Smooth muscle cell (in vitro differentiated cells): Measurements from ENCODE around the gene CDK17. TPM values are rescaled to one million over a fixed set of nuclear protein-coding genes. Genes with fewer than 3 reads are reported as not detected.

Source experiments
- DNase-seq: peaks from one replicate; lab custom pipeline; 2025; ENCODE audit not compliant: unreplicated experiment; lab: John Stamatoyannopoulos, UW
- H2AFZ ChIP-seq: fragments of 200-600 bp; sonication (generic); 2 replicates; pipeline ENCODE4 v1.6.0; 2016; ENCODE audit warnings: antibody characterized with exemption, low read depth, mild to moderate bottlenecking
- H3F3A ChIP-seq: fragments of 200-600 bp; sonication (generic); 2 replicates; pipeline ENCODE4 v1.6.0; 2017; ENCODE audit warnings: antibody characterized with exemption, low read depth
- H3K27ac ChIP-seq: fragments of 200-600 bp; sonication (generic); 2 replicates; pipeline ENCODE4 v1.5.1; 2016; ENCODE audit warnings: low read depth, mild to moderate bottlenecking
- H3K27me3 ChIP-seq: fragments of 200-600 bp; sonication (generic); 2 replicates; pipeline ENCODE4 v1.6.1; 2016; ENCODE audit warnings: low read depth, mild to moderate bottlenecking
- H3K36me3 ChIP-seq: fragments of 200-600 bp; sonication (generic); 2 replicates; pipeline ENCODE4 v1.5.1; 2016; ENCODE audit warnings: low read depth
- H3K4me1 ChIP-seq: fragments of 200-600 bp; sonication (generic); 2 replicates; pipeline ENCODE4 v1.5.1; 2016; ENCODE audit warnings: low read depth
- H3K4me2 ChIP-seq: fragments of 200-600 bp; sonication (generic); 2 replicates; pipeline ENCODE4 v1.6.0; 2016; ENCODE audit warnings: mild to moderate bottlenecking
- H3K4me3 ChIP-seq: fragments of 200-600 bp; sonication (generic); 2 replicates; pipeline ENCODE4 v1.5.1; 2016; ENCODE audit warnings: mild to moderate bottlenecking
- H3K79me2 ChIP-seq: fragments of 200-600 bp; sonication (generic); 2 replicates; pipeline ENCODE4 v1.6.0; 2016; ENCODE audit warnings: low read depth, mild to moderate bottlenecking
- H3K9ac ChIP-seq: fragments of 200-600 bp; sonication (generic); 2 replicates; pipeline ENCODE4 v1.6.0; 2016; ENCODE audit warnings: low read depth
- H3K9me3 ChIP-seq: fragments of 200-600 bp; sonication (generic); replicated peaks from 2 replicates; pipeline ENCODE4 v1.5.1; 2016; ENCODE audit warnings: low read depth
- H4K20me1 ChIP-seq: fragments of 200-600 bp; sonication (generic); 2 replicates; pipeline ENCODE4 v1.6.0; 2016; ENCODE audit warnings: low read depth
- WGBS: methylation state at CpG from one replicate; pipeline ENCODE4 v1.1.7; 2016; ENCODE audit warnings: low lambda C conversion rate; 5-methylcytosine and 5-hydroxymethylcytosine counted together
- polyA plus RNA-seq: library from polyadenylated mRNA; unstranded; fragments of >200 nt; fragmentation: Nextera tagmentation; extraction: Ambion mirVana; gene quantifications from 2 replicates; pipeline ENCODE4 v1.2.1, GENCODE V29; 2016
- total RNA-seq: library from RNA; depleted of rRNA; stranded (reverse); fragments of >200 nt; gene quantifications from 2 replicates; pipeline ENCODE4 v1.2.3, GENCODE V29; 2014
- TF ChIP-seq, protein P1 (sequence below): fragments of 200-600 bp; sonication (generic); IDR thresholded peaks from 2 replicates; pipeline ENCODE4 v1.5.1; 2017; ENCODE audit warnings: borderline replicate concordance, mild to moderate bottlenecking, antibody characterized with exemption; ENCODE audit not compliant: insufficient read depth, poor library complexity, severe bottlenecking

Gene CDK17
- total and polyA plus RNA-seq, 2 experiments from 2014 or later, result 16.0 to 49.8 TPM

DNA sequence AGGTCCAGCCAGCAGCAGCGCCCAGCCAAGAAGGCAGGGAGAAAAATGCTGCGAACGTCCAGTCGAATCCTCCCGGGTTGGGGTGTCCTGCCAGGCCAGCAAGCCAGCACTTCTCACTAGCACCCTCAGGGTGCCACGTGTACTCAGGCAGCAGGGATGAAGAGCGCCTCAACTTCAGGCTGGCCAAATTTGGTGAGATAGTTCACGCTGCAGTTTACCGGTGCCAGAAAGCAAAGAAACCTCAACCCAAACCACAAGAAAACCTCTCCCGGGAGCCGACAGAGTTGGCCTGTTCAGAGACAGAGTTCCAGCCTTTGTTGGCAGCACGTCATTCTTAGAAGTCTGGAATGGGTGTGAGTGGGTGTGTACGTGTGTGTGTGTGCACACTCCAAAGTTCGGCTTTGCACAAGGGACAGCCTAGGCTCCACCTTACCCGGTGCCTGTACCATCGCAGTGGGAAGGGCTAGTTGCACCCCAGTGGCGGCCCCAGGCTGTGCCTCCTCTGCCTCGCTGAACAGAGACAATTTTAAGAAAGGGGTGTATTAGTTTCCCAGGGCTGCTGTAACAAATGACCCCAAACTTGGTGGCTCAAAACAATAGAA is 163.9 kb downstream of the CDK17 start:
- 78% methylated on average over 18 of the region's 18 CpGs for WGBS
- no peak overlapping the region for H3K9ac ChIP-seq

DNA sequence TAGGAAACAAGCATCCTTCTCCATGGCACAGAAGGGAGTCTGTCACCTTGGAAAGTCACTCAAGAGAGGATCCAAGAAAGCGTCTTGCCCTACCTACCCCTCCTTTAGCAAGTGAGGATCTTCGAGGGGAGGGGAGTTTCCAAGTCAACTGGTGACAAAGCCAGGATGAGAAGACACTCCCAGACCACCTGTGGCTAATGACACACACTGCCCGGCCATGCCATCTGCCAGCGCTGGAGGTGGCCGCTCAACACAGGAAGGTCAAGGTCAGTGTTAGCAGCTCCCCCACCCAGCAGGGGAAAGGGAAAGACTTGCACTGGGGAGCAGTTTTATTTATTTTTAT is 164.8 kb downstream of the CDK17 start:
- H2AFZ ChIP-seq, result no peak overlapping the region
- H3K9ac ChIP-seq, result no peak overlapping the region
- H3K27ac ChIP-seq, result no peak overlapping the region
- H3K27me3 ChIP-seq, result no peaks in the 10 kb centered on the region
- no peak for DNase-seq
- peaks cover 51% of the 10 kb centered on the region for H3K79me2 ChIP-seq
- peaks cover 10% of the 10 kb centered on the region for H3K4me1 ChIP-seq
- H4K20me1 ChIP-seq, result peaks cover 99% of the 10 kb centered on the region
- H3K36me3 ChIP-seq, result no peaks in the 10 kb centered on the region
- H3K4me2 ChIP-seq, result no peak overlapping the region
- no peak overlapping the region for H3K4me3 ChIP-seq
- no peaks in the 10 kb centered on the region for H3K9me3 ChIP-seq
- TF ChIP-seq, protein P1, sequence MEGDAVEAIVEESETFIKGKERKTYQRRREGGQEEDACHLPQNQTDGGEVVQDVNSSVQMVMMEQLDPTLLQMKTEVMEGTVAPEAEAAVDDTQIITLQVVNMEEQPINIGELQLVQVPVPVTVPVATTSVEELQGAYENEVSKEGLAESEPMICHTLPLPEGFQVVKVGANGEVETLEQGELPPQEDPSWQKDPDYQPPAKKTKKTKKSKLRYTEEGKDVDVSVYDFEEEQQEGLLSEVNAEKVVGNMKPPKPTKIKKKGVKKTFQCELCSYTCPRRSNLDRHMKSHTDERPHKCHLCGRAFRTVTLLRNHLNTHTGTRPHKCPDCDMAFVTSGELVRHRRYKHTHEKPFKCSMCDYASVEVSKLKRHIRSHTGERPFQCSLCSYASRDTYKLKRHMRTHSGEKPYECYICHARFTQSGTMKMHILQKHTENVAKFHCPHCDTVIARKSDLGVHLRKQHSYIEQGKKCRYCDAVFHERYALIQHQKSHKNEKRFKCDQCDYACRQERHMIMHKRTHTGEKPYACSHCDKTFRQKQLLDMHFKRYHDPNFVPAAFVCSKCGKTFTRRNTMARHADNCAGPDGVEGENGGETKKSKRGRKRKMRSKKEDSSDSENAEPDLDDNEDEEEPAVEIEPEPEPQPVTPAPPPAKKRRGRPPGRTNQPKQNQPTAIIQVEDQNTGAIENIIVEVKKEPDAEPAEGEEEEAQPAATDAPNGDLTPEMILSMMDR, result no peak
- peaks cover 18% of the 10 kb centered on the region for H3F3A ChIP-seq
- 95% methylated on average over 5 of the region's 5 CpGs for WGBS

More for the DNA sequence above, 163.9 kb downstream of the CDK17 start:
- Histone ChIP-seq H3K4me1 (peaks cover 11% of the 10 kb centered on the region), H3K27ac (peak overlapping the region; percentile 79), H2AFZ (no peak overlapping the region), H3K36me3 (no peaks in the 10 kb centered on the region), H3K4me3 (no peak overlapping the region), H3K9me3 (no peaks in the 10 kb centered on the region), H3K4me2 (peak overlapping the region; percentile 60), H3K79me2 (peaks cover 48% of the 10 kb centered on the region), H3K27me3 (no peaks in the 10 kb centered on the region), H3F3A (peaks cover 18% of the 10 kb centered on the region), H4K20me1 (peaks cover 99% of the 10 kb centered on the region)
- no peak for DNase-seq
- TF ChIP-seq, protein P1, result no peak

DNA sequence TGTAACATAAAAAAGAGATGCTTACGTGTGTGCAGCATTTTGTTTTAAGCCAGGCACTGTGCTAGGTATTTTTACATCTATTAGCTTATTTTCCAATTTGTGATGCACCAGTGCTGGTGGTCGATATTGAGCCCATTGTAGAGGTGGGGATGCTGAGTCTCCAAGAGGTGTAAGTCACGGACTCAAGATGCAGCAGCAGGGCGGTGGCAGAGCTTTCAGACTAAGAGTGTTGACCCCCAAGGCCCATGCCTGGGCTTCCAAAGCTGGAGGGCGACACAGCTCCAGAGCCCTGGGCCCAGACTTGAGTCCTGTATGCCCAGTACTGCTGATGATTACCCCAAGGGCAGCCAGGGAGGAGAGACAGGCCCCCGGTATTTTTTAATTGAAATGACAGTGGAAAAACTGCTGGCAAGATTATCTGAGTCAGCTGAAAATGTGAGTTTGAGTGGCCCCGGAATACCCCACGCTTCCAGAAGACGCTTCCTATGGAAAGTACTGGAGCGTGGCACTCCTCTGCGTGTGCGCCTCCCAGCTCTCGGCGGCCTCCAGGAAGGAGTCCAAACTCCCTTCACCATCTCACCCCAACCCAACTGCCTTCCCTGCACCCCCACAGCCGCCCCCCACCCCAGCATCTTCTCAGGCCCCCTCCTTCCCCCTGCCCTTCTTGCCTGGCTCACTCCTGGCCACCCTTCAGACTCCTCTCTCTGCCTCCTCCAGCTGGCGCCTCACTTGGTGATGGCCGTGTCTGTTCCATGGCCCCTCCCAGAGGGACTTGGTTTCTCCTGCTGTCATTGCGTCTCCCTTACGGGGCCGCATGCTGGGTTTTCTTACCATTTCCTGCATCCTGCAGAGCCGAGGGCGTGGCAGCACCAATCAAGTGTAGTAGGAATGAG is 165.4 kb downstream of the CDK17 start:
- H3K79me2 ChIP-seq, result peaks cover 54% of the 10 kb centered on the region
- no peak overlapping the region for H3K4me3 ChIP-seq
- H3K27me3 ChIP-seq, result no peaks in the 10 kb centered on the region
- DNase-seq, result no peak
- H3K9me3 ChIP-seq, result no peaks in the 10 kb centered on the region
- H4K20me1 ChIP-seq, result peaks cover 99% of the 10 kb centered on the region
- no peak overlapping the region for H3K27ac ChIP-seq
- WGBS, result 93% methylated on average over 20 of the region's 22 CpGs
- TF ChIP-seq, protein P1, result no peak
- no peaks in the 10 kb centered on the region for H3K36me3 ChIP-seq
- no peak overlapping the region for H3K9ac ChIP-seq
- H3F3A ChIP-seq, result peaks cover 18% of the 10 kb centered on the region
- H2AFZ ChIP-seq, result no peak overlapping the region
- H3K4me2 ChIP-seq, result no peak overlapping the region
- peaks cover 4% of the 10 kb centered on the region for H3K4me1 ChIP-seq
